ENCODE results near the gene LRRC26.

- TF ChIP-seq EZH2 (IDR thresholded peaks at IDR 0.05; ENCODE audit: borderline replicate concordance, low read depth, low read length, severe bottlenecking), result no peak
- no peak for TF ChIP-seq CTCF (IDR thresholded peaks at IDR 0.05; ENCODE audit: borderline replicate concordance, extremely low read depth, low read length, poor library complexity, severe bottlenecking)
These were observed 8.9 kb downstream of the LRRC26 start for GRCh38 chr9:137160716-137161557.
